Stimulated activated CD8-positive, alpha-beta memory T cell treated with anti-CD3 and anti-CD28 coated beads, Interleukin-2, amount 100 ng/mL, for 48 hours (primary cell): ENCODE data around the gene SPATA31C1.
"Not testable (repeated sequence)": the region's sequence is repeated elsewhere in the genome, so short reads cannot be mapped to it uniquely, and the experiment has no call there.

Experiments used
- DNase-seq, 2 donors: peaks; one replicate each; pipeline ENCODE4 v3.0.0-alpha.2; 2020; ENCODE audit warnings: low read depth in 2 of 2

SPATA31C1 gene

GRCh38 chr9:87886933-87887505, 30.7 kb upstream of the SPATA31C1 start:
- no peak for DNase-seq

- no peak for DNase-seq
These were observed 29.9 kb upstream of the SPATA31C1 start for GRCh38 chr9:87887661-87888480.

GRCh38 chr9:87888501-87888900, 29.3 kb upstream of the SPATA31C1 start:
- DNase-seq = no peak

GRCh38 chr9:87889065-87889881, 28.5 kb upstream of the SPATA31C1 start:
- no peak for DNase-seq

GRCh38 chr9:87889882-87890252, 27.9 kb upstream of the SPATA31C1 start:
- DNase-seq = no peak

- no peak for DNase-seq
These were observed 26.9 kb upstream of the SPATA31C1 start for GRCh38 chr9:87890837-87891236.

GRCh38 chr9:87891754-87892153, 26.0 kb upstream of the SPATA31C1 start:
- DNase-seq = no peak

GRCh38 chr9:87892956-87893355, 24.8 kb upstream of the SPATA31C1 start:
- DNase-seq = no peak

- no peak for DNase-seq
These were observed 22.6 kb upstream of the SPATA31C1 start for GRCh38 chr9:87894998-87895625.

GRCh38 chr9:87896891-87897290, 20.9 kb upstream of the SPATA31C1 start:
- DNase-seq = no peak

GRCh38 chr9:87898151-87898550, 19.6 kb upstream of the SPATA31C1 start:
- DNase-seq = no peak

GRCh38 chr9:87902371-87902770, 15.4 kb upstream of the SPATA31C1 start:
- not testable (repeated sequence) for DNase-seq

GRCh38 chr9:87909310-87910041, 8.3 kb upstream of the SPATA31C1 start:
- no peak for DNase-seq

GRCh38 chr9:87910821-87911220, 6.9 kb upstream of the SPATA31C1 start:
- DNase-seq = no peak

GRCh38 chr9:87919013-87919412, 1.3 kb downstream of the SPATA31C1 start:
- DNase-seq = not testable (repeated sequence)

GRCh38 chr9:87921561-87921960, 3.8 kb downstream of the SPATA31C1 start:
- DNase-seq = not testable (repeated sequence)

GRCh38 chr9:87923012-87923411, 5.2 kb downstream of the SPATA31C1 start:
- not testable (repeated sequence) for DNase-seq

GRCh38 chr9:87924851-87925250, 7.1 kb downstream of the SPATA31C1 start:
- DNase-seq = not testable (repeated sequence)

- DNase-seq = not testable (repeated sequence)
These were observed 11.4 kb downstream of the SPATA31C1 start for GRCh38 chr9:87929152-87929551.

- DNase-seq = not testable (repeated sequence)
These were observed 16.7 kb downstream of the SPATA31C1 start for GRCh38 chr9:87934444-87934843.

GRCh38 chr9:87937352-87937751, 19.6 kb downstream of the SPATA31C1 start:
- not testable (repeated sequence) for DNase-seq
